NCI-H524 treated with DMSO at 0.1 percent for 48 hours (cell line): Measurements from ENCODE around the gene CNGA4.
"Not testable (repeated sequence)": the region's sequence is repeated elsewhere in the genome, so short reads cannot be mapped to it uniquely, and the experiment has no call there.

Experiments used
- DNase-seq: peaks from one replicate; lab custom pipeline; 2025; lab: John Stamatoyannopoulos, UW

Gene CNGA4

GRCh38 chr11:6225896-6226295 is 13.0 kb upstream of the CNGA4 start:
- DNase-seq, result no peak

GRCh38 chr11:6228520-6228919 is 10.4 kb upstream of the CNGA4 start:
- DNase-seq, result no peak

GRCh38 chr11:6229911-6230310 is 9.0 kb upstream of the CNGA4 start:
- no peak for DNase-seq

DNA sequence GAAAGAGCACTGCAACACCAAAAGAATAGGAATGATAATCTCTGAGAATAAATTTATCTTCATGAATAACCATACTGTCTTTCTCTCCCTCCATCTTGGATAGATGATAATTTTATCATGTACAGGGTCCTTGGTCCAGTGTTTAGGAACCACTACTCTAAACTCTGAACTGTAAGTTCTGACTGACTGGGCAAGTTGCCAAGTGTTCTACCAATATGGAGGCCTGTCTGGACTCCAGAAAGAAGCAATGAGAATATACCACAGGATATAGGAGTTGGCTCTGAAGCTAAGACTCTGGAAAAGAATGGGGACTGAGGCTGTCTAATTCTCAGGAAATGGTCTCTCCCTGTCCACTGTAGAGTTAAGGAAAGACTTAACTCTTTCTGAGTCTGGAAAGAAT is 6.0 kb upstream of the CNGA4 start:
- DNase-seq, result no peak

- no peak for DNase-seq
Observed at GRCh38 chr11:6233984-6234386, 4.9 kb upstream of the CNGA4 start.

DNA sequence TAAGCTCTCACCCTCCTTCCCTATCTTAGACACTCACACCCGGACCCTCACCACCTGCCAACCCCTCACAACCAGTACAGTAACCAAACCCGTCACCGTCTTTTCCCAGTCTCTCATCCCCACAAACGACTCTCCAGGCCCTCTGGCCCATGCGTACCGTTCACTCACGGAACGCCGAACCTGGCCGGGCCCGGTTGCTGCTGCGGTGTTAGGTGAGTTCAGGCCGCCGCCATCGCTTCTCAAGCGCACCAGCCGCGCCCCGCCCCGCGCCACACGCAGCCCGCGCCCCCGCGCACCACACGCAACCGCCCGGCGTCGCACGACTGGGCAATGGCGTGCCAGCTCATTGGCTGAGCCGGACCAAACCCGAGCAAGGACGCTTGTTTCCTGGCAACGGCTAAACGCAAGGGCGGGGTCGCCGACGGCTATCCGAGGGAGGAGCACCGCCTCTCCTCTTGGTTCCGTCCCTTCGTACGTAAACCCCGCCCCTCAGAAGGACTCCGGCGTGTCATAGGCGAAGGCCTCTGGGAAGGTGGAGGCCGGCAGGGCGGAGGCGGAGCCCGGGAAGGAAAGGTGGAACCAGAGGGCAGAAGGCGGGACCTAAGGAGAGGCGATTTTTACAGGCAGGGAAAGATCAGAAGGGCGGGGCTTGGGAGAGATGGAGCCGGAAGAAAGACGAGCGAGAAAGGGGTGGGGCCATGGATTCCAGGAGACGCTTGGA is 4.3 kb upstream of the CNGA4 start, which contains the start of gene FHIP1B:
Gene FHIP1B, minus strand, starts transcription at position 250 of the 721 bp plus-strand sequence. CDS start 10,120 bp downstream, outside the sequence.
- peak; percentile 94 for DNase-seq

- no peak for DNase-seq
Observed at GRCh38 chr11:6237266-6237665, 1.6 kb upstream of the CNGA4 start.

GRCh38 chr11:6237761-6238302 is 1.1 kb upstream of the CNGA4 start:
- DNase-seq, result no peak

DNA sequence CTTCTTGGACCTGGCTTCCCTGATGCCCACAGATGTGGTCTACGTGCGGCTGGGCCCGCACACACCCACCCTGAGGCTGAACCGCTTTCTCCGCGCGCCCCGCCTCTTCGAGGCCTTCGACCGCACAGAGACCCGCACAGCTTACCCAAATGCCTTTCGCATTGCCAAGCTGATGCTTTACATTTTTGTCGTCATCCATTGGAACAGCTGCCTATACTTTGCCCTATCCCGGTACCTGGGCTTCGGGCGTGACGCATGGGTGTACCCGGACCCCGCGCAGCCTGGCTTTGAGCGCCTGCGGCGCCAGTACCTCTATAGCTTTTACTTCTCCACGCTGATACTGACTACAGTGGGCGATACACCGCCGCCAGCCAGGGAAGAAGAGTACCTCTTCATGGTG is 1.2 kb downstream of the CNGA4 start:
- no peak for DNase-seq

- no peak for DNase-seq
Observed at GRCh38 chr11:6240781-6241180, 1.9 kb downstream of the CNGA4 start.

GRCh38 chr11:6241316-6241715 is 2.4 kb downstream of the CNGA4 start:
- no peak for DNase-seq

DNA sequence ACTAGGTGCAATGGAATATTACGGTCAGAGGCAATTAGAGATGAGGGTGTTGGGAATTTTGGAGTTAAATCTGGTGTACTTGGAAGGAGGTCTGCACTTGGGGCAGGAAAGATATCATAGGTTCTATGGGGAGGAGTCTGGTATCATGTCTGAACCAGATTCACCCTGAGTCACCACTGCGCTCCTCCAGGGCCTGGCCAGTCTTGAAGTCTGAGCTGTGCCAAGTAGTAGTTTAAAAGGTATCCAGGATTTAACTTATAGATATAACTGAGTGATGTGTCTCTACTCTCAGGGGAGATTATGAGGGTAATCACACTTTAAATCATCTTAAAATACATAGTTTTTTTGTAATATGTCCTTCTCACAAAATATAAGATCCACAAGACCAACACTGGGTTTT is 6.6 kb downstream of the CNGA4 start:
- no peak for DNase-seq

GRCh38 chr11:6248248-6248647 is 9.4 kb downstream of the CNGA4 start:
- no peak for DNase-seq

DNA sequence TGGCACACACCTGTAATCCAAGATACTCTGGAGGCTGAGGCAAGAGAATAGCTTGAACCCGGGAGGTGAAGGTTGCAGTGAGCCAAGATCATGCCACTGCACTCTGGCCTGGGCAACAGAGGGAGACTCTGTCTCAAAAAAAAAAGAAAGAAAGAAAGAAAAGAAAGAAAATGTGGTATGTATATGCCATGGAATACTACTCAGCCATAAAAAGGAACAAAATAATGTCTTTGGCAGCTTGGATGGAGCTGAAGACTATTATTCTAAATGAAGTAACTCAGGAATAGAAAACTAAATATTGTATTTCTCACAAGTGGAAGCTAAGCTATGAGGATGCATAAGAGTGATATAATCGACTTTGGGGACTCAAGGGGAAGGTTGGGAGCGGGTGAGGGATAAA is 10.0 kb downstream of the CNGA4 start:
- DNase-seq, result not testable (repeated sequence)

GRCh38 chr11:6249770-6250555 is 11.1 kb downstream of the CNGA4 start:
- DNase-seq, result no peak

DNA sequence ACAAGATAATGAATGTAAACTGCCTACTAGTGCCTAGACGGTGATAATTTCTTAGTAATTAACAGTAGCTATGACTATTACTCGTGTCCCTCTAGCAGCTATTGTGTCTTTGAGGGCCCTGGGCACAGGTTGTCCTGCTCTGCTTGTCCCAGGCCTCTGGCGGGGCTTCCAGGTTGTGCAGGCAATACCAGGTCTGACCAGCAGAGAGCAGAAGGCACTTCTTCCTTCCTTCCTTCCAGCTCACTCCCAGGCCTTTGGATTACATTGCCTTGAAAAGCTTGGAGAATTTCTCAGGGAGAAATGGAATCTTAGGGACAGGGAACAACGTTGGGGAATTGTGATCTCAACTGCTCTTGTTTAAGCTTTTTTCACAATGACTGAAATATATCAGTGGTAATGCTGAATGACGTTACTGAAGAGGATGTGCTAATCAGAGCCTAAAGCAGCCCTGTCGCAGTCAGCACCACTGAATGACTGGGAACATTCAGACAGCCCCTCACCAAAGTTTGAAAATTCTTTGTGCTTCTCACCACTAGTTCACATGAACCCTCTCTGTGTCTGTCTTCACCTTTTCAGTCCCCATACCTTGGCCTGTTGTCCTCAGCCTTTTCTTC is 12.3 kb downstream of the CNGA4 start:
- DNase-seq, result no peak

- DNase-seq, result no peak
Observed at GRCh38 chr11:6251990-6252473, 13.1 kb downstream of the CNGA4 start.

GRCh38 chr11:6253197-6253596 is 14.3 kb downstream of the CNGA4 start:
- DNase-seq, result no peak

DNA sequence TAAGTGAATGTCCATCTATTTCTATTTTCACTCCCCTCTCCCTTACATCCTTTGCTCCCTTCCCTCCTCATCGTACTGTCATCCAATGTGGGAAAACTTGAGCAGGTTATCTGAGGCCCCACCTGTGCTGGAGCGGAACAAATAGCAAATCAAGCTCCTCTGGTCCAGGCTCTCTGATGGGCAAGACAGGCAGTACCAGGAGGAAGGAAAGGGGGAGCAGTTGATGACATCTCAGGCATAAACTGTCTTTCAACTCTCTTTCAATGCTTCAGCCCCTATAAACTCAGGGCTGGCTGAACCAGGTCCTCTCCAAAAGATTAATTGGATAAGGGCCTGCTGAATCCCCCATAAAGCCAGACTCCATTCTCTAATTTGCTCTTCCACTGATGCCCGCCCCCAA is 19.3 kb downstream of the CNGA4 start:
- no peak for DNase-seq

- DNase-seq, result peak; percentile 14
Observed at GRCh38 chr11:6258571-6259081, 19.7 kb downstream of the CNGA4 start.

- DNase-seq, result no peak
Observed at GRCh38 chr11:6260207-6260726, 21.4 kb downstream of the CNGA4 start.

GRCh38 chr11:6263662-6264061 is 24.8 kb downstream of the CNGA4 start:
- DNase-seq, result no peak
